Panc1 (cell line): Measurements from ENCODE around the gene TRPM7. TPM values are rescaled to one million over a fixed set of nuclear protein-coding genes. Genes with fewer than 3 reads are reported as not detected.

Source experiments
- ATAC-seq: fragments of 200-7000 bp; cut with Tn5 transposase; 2 replicates; pipeline ENCODE4 v1.9.1; 2020; ENCODE audit warnings: mild to moderate bottlenecking, moderate library complexity
- BruUV-seq: library from RNA; stranded (reverse); fragments of 400-500 nt; replicated peaks from 2 replicates; lab custom pipeline; 2021; lab: Mats Ljungman, UMichigan
- CTCF ChIA-PET: fragments of 300-600 bp; sonication (Branson Sonifier 250); formaldehyde crosslinking; loops from one replicate; lab custom pipeline; 2022; ENCODE audit warnings: antibody characterized with exemption; lab: Charles Lee
- POLR2A ChIA-PET: fragments of 300-600 bp; sonication (Branson Sonifier 250); formaldehyde crosslinking; loops from one replicate; lab custom pipeline; 2022; ENCODE audit warnings: antibody characterized with exemption; lab: Charles Lee
- DNase-seq: peaks from one replicate; pipeline ENCODE4 v3.0.0-alpha.2; 2010; ENCODE audit warnings: low read depth, low spot score
- H3K27ac ChIP-seq: 2 replicates; pipeline ENCODE4 v1.5.1; 2011; ENCODE audit warnings: mild to moderate bottlenecking, low read length, inconsistent platforms
- H3K27me3 ChIP-seq: fragments of 200-500 bp; sonication (Bioruptor generic); 2 replicates; pipeline ENCODE4 v1.6.0; 2014; ENCODE audit warnings: low read length, inconsistent platforms; ENCODE audit not compliant: control insufficient read depth, insufficient read depth
- H3K36me3 ChIP-seq: fragments of 200-500 bp; sonication (Bioruptor generic); 2 replicates; pipeline ENCODE4 v1.5.1; 2014; ENCODE audit warnings: inconsistent platforms, mild to moderate bottlenecking, low read length, moderate library complexity; ENCODE audit not compliant: control insufficient read depth, insufficient read depth
- H3K4me1 ChIP-seq: 2 replicates; pipeline ENCODE4 v1.5.1; 2011; ENCODE audit warnings: inconsistent platforms, mild to moderate bottlenecking, low read length, moderate library complexity; ENCODE audit not compliant: control insufficient read depth, insufficient read depth
- H3K4me3 ChIP-seq, 2 experiments: 2 replicates each; pipeline ENCODE4 v1.5.1; 2011 to 2012; ENCODE audit warnings: low read depth in 2 of 2, low read length in 2 of 2, mild to moderate bottlenecking in 2 of 2, inconsistent platforms in 1 of 2, moderate library complexity in 1 of 2
- H3K9me3 ChIP-seq: fragments of 200-500 bp; sonication (Bioruptor generic); 2 replicates; pipeline ENCODE4 v1.5.1; 2014; ENCODE audit warnings: low read depth, mild to moderate bottlenecking, inconsistent platforms, low read length, moderate library complexity; ENCODE audit not compliant: control insufficient read depth, insufficient read depth
- POLR2AphosphoS5 ChIP-seq: IDR thresholded peaks from 2 replicates; pipeline ENCODE4 v1.6.1; 2012; ENCODE audit warnings: mild to moderate bottlenecking, low read depth, low read length, moderate library complexity
- SIN3A ChIP-seq: IDR thresholded peaks from 2 replicates; pipeline ENCODE4 v1.6.1; 2012; ENCODE audit warnings: low read depth, mild to moderate bottlenecking, low read length, moderate library complexity, borderline replicate concordance; ENCODE audit not compliant: insufficient read depth
- TCF7L2 ChIP-seq: IDR thresholded peaks from 2 replicates; pipeline ENCODE4 v1.6.1; 2011; ENCODE audit warnings: mild to moderate bottlenecking, low read depth, low read length, inconsistent platforms
- in situ Hi-C: cut with HindIII; loops from 2 replicates; pipeline ENCODE4 v1.10.0; 2016; ENCODE audit warnings: low sequenced_read_pairs, low pct_unique_long_range_greater_than_20kb
- intact Hi-C: fragments of 100-400 bp; cut with micrococcal nuclease; formaldehyde crosslinking; loops from one replicate; pipeline ENCODE4 v1.10.0; 2022; ENCODE audit not compliant: unreplicated experiment
- total RNA-seq: library from RNA; stranded (reverse); gene quantifications from one replicate; pipeline ENCODE4 v1.2.1, GENCODE V29; 2021; ENCODE audit not compliant: unreplicated experiment
- TF ChIP-seq, protein P1 (sequence below): fragments of 450-650 bp; IDR thresholded peaks from 2 replicates; pipeline ENCODE4 v1.5.1; 2017; ENCODE audit warnings: mild to moderate bottlenecking
- TF ChIP-seq, protein P2 (sequence below), 2 experiments: IDR thresholded peaks; 2 replicates each; pipeline ENCODE4 v1.6.1; 2011 to 2012; ENCODE audit warnings: low read depth in 2 of 2, control low read depth in 1 of 2, low read length in 1 of 2, mild to moderate bottlenecking in 1 of 2, moderate library complexity in 1 of 2; ENCODE audit not compliant: insufficient read depth in 1 of 2

Gene TRPM7
- total RNA-seq, 1 experiment from 2014 or later, result 44.9 TPM

DNA sequence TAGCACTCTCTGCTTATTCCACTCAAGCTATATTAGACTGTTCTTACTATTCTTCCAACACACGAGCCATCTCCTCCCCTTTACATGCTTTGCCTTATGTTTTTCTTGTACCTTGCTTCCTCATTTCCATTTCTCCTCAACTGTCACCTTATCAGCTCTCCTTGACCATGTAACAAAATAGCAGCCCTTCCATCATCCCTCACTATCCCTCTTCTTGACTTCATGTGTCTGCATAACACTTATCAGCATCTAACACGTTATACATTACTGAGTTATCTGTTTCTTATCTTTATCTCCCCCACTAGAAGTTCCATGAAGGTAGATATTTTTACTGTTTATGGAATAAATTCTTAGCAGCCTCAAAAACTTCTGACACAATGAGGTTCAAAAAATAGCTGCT lies 45.3 kb downstream of the TRPM7 start:
- Histone ChIP-seq H3K4me3 (no peak overlapping the region), H3K4me1 (no peaks in the 10 kb centered on the region), H3K36me3 (peaks cover 15% of the 10 kb centered on the region; the same call in 1 of the 2 replicates), H3K27me3 (no peaks in the 10 kb centered on the region), H3K27ac (no peak overlapping the region), H3K9me3 (no peaks in the 10 kb centered on the region)
- no peak for ATAC-seq
- ChIA-PET POLR2A (no interaction called here), CTCF (no interaction called here)
- in situ Hi-C loops (no loop called here), intact Hi-C loops (no loop called here)
- TF ChIP-seq, protein P1, sequence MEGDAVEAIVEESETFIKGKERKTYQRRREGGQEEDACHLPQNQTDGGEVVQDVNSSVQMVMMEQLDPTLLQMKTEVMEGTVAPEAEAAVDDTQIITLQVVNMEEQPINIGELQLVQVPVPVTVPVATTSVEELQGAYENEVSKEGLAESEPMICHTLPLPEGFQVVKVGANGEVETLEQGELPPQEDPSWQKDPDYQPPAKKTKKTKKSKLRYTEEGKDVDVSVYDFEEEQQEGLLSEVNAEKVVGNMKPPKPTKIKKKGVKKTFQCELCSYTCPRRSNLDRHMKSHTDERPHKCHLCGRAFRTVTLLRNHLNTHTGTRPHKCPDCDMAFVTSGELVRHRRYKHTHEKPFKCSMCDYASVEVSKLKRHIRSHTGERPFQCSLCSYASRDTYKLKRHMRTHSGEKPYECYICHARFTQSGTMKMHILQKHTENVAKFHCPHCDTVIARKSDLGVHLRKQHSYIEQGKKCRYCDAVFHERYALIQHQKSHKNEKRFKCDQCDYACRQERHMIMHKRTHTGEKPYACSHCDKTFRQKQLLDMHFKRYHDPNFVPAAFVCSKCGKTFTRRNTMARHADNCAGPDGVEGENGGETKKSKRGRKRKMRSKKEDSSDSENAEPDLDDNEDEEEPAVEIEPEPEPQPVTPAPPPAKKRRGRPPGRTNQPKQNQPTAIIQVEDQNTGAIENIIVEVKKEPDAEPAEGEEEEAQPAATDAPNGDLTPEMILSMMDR, result no peak
- TF ChIP-seq SIN3A, result no peak
- TF ChIP-seq POLR2AphosphoS5, result no peak
- TF ChIP-seq, protein P2, sequence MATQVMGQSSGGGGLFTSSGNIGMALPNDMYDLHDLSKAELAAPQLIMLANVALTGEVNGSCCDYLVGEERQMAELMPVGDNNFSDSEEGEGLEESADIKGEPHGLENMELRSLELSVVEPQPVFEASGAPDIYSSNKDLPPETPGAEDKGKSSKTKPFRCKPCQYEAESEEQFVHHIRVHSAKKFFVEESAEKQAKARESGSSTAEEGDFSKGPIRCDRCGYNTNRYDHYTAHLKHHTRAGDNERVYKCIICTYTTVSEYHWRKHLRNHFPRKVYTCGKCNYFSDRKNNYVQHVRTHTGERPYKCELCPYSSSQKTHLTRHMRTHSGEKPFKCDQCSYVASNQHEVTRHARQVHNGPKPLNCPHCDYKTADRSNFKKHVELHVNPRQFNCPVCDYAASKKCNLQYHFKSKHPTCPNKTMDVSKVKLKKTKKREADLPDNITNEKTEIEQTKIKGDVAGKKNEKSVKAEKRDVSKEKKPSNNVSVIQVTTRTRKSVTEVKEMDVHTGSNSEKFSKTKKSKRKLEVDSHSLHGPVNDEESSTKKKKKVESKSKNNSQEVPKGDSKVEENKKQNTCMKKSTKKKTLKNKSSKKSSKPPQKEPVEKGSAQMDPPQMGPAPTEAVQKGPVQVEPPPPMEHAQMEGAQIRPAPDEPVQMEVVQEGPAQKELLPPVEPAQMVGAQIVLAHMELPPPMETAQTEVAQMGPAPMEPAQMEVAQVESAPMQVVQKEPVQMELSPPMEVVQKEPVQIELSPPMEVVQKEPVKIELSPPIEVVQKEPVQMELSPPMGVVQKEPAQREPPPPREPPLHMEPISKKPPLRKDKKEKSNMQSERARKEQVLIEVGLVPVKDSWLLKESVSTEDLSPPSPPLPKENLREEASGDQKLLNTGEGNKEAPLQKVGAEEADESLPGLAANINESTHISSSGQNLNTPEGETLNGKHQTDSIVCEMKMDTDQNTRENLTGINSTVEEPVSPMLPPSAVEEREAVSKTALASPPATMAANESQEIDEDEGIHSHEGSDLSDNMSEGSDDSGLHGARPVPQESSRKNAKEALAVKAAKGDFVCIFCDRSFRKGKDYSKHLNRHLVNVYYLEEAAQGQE (IDR thresholded peaks at IDR 0.05; ENCODE audit: insufficient read depth in 1 of 2, low read depth in 2 of 2, low read length in 1 of 2), result no peak
- TF ChIP-seq TCF7L2, result no peak
- BruUV-seq, result no TSS peak
- no peak for DNase-seq

DNA sequence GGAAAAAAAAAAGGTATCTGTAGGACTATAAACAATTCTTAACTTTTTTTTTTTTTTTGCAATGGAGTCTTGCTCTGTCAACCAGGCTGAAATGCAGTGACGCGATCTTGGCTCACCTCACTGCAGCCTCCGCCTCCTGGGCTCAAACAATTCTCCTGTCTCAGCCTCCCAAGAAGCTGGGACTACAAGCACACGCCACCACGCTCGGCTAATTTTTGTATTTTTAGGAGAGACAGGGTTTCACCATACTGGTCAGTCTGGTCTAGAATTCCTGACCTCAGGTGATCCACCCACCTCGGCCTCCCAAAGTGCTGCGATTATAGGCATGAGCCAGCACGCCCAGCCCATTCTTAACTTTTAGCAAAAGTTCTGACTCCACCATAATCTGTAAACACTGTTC lies 50.5 kb downstream of the TRPM7 start:
- no peak for ATAC-seq

More for the DNA sequence above, 50.5 kb downstream of the TRPM7 start:
- Histone ChIP-seq H3K4me3 (no peak overlapping the region), H3K36me3 (peaks cover 32% of the 10 kb centered on the region), H3K27me3 (no peaks in the 10 kb centered on the region), H3K27ac (no peak overlapping the region), H3K4me1 (no peaks in the 10 kb centered on the region), H3K9me3 (no peaks in the 10 kb centered on the region)
- intact Hi-C loops, result no loop called here
- TF ChIP-seq POLR2AphosphoS5 (no peak), SIN3A (no peak), TCF7L2 (no peak)
- TF ChIP-seq, protein P1, result no peak
- TF ChIP-seq, protein P2 (IDR thresholded peaks at IDR 0.05; ENCODE audit: insufficient read depth in 1 of 2, low read depth in 2 of 2, low read length in 1 of 2), result no peak
- in situ Hi-C loops, result no loop called here
- no TSS peak for BruUV-seq
- CTCF ChIA-PET, result no interaction called here
- DNase-seq, result no peak
- POLR2A ChIA-PET, result no interaction called here
